Measurements from ENCODE around the gene CBX4.

- no peak for TF ChIP-seq POLR2A (IDR thresholded peaks at IDR 0.05; ENCODE audit: low read depth, low read length)
- no peak for TF ChIP-seq SPI1 (IDR thresholded peaks at IDR 0.05; ENCODE audit: low read depth, low read length)
Measured at GRCh38 chr17:79838522-79839274, 542 bp downstream of the CBX4 start.

Measured in GM12891 (cell line).